Amniotic stem cell (primary cell): ENCODE results near the gene MREG.
"Not testable (repeated sequence)": the region's sequence is repeated elsewhere in the genome, so short reads cannot be mapped to it uniquely, and the experiment has no call there.

Experiments used
- DNase-seq: peaks from one replicate; lab custom pipeline; 2025; lab: John Stamatoyannopoulos, UW

The MREG gene

GRCh38 chr2:216021768-216022565, 8.6 kb upstream of the MREG start:
- DNase-seq: no peak

- DNase-seq: no peak
Observed at GRCh38 chr2:216018709-216019108, 5.4 kb upstream of the MREG start.

- no peak for DNase-seq
Observed at GRCh38 chr2:216017365-216017764, 4.0 kb upstream of the MREG start.

GRCh38 chr2:216016581-216016980, 3.2 kb upstream of the MREG start:
- no peak for DNase-seq

- DNase-seq: no peak
Observed at GRCh38 chr2:216015722-216016464, 2.5 kb upstream of the MREG start.

GRCh38 chr2:216014986-216015385, 1.6 kb upstream of the MREG start:
- no peak for DNase-seq

GRCh38 chr2:216014006-216014405, 655 bp upstream of the MREG start:
- DNase-seq: no peak

- DNase-seq: no peak
Observed at GRCh38 chr2:216012830-216013079, 596 bp downstream of the MREG start.

GRCh38 chr2:216012133-216012829, 1.1 kb downstream of the MREG start:
- no peak for DNase-seq

- DNase-seq: not testable (repeated sequence)
Observed at GRCh38 chr2:216009215-216009614, 4.1 kb downstream of the MREG start.

- DNase-seq: no peak
Observed at GRCh38 chr2:216008387-216008786, 5.0 kb downstream of the MREG start.

GRCh38 chr2:216006164-216006663, 7.1 kb downstream of the MREG start:
- no peak for DNase-seq

- no peak for DNase-seq
Observed at GRCh38 chr2:216004697-216005283, 8.6 kb downstream of the MREG start.

GRCh38 chr2:216003876-216004696, 9.3 kb downstream of the MREG start:
- no peak for DNase-seq

GRCh38 chr2:216002693-216003092, 10.7 kb downstream of the MREG start:
- DNase-seq: no peak

GRCh38 chr2:216002101-216002678, 11.2 kb downstream of the MREG start:
- no peak for DNase-seq

GRCh38 chr2:216001216-216002100, 11.9 kb downstream of the MREG start:
- DNase-seq: no peak

- DNase-seq: no peak
Observed at GRCh38 chr2:215998636-215999035, 14.7 kb downstream of the MREG start.

- DNase-seq: no peak
Observed at GRCh38 chr2:215997219-215997618, 16.1 kb downstream of the MREG start.

GRCh38 chr2:215994911-215995310, 18.4 kb downstream of the MREG start:
- DNase-seq: no peak
